Measurements from ENCODE around the gene PCDHGA11.
"Not testable (repeated sequence)": the region's sequence is repeated elsewhere in the genome, so short reads cannot be mapped to it uniquely, and the experiment has no call there.

Gene PCDHGA11

DNA sequence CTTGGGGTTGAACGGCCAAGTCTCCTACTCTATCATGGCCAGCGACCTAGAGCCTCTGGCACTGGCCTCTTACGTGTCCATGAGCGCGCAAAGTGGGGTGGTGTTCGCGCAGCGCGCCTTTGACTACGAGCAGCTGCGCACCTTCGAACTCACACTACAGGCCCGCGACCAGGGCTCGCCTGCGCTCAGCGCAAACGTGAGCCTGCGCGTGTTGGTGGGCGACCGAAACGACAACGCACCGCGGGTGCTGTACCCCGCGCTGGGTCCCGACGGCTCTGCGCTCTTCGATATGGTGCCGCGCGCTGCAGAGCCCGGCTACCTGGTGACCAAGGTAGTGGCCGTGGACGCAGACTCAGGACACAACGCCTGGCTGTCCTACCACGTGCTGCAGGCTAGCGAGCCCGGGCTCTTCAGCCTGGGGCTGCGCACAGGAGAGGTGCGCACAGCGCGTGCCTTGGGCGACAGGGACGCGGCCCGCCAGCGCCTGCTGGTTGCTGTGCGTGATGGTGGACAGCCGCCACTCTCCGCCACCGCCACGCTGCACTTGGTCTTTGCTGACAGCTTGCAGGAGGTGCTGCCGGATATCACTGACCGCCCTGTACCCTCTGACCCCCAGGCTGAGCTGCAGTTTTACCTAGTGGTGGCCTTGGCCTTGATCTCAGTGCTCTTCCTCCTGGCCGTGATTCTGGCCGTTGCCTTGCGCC lies 21.1 kb upstream of the PCDHGA11 start:
- DNase-seq = no peak

DNA sequence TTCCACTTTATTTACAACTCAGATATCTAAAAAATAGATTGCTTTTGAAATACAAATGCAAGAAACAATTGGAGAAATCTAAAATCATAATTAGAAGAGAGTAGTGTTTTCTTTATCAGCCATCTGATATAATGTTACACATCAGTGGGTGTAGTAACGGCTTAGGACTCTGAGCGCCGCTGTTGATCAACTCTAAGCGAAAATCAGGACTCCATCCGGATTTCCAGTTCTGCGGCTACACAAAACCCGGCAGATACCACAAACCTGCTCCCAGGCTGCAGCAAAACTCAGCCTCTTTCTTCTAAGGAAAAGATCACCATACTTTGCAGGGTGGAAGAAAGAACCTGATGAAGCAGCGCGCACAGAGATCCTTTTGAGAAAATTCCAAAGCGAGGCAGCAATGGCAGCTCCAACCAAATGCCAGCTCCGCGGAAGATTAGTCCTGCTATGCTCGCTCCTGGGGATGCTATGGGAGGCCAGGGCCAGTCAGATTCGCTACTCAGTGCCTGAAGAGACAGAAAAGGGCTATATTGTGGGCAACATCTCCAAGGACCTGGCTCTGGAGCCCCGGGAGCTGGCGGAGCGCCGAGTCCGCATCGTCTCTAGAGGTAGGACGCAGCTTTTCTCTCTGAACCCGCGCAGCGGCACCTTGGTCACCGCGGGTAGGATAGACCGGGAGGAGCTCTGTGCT lies 18.2 kb upstream of the PCDHGA11 start, which contains the start of gene PCDHGA9:
Gene PCDHGA9 (plus strand): TSS at position 226 of the 691 bp plus-strand sequence. CDS start 175 bp downstream, at position 401.
- no peak for DNase-seq

DNA sequence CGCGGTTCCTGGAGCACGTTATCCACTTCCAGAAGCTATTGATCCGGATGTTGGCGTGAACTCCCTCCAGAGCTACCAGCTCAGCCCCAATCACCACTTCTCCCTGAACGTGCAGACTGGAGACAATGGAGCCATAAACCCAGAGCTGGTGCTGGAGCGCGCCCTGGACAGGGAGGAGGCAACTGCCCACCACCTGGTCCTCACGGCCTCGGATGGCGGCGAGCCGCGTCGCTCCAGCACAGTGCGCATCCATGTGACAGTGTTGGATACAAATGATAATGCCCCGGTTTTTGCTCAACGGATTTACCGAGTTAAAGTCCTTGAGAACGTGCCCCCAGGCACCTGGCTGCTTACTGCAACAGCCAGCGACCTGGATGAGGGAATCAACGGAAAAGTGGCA lies 17.5 kb upstream of the PCDHGA11 start:
- DNase-seq = no peak

DNA sequence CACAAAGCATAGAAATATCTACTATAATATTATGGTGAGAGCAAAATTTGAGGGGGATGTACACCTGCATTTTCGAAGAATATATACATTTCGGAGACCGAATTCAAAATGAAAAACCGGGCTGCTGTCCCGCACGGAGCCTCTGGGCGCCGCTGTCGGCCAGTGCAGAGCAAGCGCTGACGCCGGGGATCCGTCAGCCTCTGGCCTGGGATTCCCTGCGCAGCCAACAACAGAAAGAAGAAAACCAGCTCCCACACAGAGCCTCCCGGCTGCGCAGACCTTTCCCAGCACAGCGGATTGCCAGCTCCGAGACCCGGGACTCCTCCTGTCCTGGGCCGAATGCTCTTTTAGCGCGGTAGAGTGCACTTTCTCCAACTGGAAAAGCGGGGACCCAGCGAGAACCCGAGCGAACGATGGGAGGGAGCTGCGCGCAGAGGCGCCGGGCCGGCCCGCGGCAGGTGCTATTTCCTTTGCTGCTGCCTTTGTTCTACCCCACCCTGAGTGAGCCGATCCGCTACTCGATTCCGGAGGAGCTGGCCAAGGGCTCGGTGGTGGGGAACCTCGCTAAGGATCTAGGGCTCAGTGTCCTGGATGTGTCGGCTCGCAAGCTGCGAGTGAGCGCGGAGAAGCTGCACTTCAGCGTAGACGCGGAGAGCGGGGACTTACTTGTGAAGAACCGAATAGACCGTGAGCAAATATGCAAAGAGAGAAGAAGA lies 12.9 kb upstream of the PCDHGA11 start, which contains the start of gene PCDHGB6:
Gene PCDHGB6 (plus strand): TSS at position 232 of the 716 bp plus-strand sequence. CDS start 182 bp downstream, at position 414.
- not testable (repeated sequence) for DNase-seq

DNA sequence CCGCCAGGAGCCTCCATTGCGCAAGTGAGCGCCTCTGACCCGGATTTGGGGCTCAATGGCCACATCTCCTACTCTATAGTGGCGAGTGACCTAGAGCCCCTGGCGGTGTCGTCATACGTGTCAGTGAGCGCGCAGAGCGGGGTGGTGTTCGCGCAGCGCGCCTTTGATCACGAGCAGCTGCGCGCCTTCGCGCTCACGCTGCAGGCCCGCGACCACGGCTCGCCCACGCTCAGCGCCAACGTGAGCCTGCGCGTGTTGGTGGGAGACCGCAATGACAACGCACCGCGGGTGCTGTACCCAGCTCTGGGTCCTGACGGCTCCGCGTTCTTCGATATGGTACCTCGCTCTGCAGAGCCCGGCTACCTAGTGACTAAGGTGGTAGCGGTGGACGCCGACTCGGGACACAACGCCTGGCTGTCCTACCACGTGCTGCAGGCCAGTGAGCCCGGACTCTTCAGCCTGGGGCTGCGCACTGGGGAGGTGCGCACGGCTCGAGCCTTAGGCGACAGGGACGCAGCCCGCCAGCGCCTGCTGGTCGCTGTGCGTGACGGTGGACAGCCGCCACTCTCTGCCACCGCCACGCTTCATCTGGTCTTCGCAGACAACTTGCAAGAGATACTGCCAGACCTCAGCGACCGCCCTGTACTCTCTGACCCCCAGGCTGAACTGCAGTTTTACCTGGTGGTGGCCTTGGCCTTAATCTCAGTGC lies 11.1 kb upstream of the PCDHGA11 start:
- DNase-seq = no peak

DNA sequence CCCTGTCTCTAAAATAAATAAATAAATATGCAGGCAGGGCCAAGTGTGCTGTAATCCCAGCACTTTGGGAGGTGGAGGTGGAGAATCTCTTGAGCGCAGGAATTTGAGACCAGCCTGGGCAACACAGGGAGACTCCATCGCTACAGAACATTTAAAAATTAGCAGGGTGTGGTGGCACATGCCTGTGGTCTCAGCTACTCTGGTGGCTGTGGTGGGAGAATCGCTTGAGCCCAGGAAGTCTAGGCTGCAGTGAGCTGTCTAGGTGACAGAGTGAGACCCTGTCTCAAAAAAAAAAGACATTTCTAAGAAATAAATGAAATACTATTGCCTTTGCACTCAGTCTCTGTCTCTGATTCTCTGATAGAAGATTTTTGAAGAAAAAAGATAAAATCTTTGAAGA lies 9.3 kb upstream of the PCDHGA11 start:
- DNase-seq = no peak

DNA sequence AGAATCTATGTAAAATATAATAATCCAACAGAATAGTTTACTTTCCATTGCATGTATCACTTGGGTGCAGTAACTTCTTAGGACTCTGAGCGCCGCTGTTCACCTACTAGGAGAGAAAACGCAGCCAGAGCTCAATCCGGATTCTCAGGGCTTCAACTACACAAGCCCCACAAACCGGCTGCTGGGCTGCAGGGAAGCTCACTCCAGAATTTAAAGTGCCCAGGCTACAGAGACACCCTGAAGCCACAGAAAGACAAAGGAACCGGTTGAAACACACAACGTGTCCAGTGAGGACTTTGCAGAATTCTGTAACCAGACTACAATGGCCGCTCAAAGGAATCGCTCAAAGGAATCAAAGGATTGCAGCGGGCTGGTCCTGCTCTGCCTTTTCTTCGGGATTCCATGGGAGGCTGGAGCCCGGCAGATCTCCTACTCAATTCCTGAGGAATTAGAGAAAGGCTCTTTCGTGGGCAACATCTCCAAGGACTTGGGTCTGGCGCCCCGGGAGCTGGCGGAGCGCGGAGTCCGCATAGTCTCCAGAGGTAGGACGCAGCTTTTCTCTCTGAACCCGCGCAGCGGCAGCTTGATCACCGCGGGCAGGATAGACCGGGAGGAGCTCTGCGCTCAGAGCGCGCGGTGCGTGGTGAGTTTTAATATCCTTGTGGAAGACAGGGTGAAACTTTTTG lies 7.9 kb upstream of the PCDHGA11 start, which contains the start of gene PCDHGA10:
Gene PCDHGA10 (plus strand): TSS at position 134 of the 686 bp plus-strand sequence. CDS start 189 bp downstream, at position 323.
- no peak for DNase-seq

DNA sequence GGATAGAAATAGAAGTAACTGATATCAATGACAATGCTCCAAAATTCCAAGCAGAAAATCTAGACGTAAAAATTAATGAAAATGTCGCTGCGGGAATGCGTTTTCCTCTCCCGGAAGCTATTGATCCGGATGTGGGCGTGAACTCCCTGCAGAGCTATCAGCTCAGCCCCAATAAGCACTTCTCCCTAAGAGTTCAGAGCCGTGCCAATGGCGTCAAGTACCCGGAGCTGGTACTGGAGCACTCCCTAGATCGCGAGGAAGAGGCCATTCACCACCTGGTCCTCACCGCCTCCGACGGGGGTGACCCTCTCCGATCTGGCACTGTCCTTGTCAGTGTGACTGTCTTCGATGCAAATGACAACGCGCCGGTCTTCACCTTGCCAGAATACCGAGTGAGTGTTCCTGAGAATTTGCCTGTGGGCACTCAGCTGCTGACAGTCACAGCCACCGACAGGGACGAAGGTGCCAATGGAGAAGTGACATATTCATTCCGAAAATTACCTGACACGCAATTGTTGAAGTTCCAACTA lies 7.2 kb upstream of the PCDHGA11 start:
- no peak for DNase-seq

DNA sequence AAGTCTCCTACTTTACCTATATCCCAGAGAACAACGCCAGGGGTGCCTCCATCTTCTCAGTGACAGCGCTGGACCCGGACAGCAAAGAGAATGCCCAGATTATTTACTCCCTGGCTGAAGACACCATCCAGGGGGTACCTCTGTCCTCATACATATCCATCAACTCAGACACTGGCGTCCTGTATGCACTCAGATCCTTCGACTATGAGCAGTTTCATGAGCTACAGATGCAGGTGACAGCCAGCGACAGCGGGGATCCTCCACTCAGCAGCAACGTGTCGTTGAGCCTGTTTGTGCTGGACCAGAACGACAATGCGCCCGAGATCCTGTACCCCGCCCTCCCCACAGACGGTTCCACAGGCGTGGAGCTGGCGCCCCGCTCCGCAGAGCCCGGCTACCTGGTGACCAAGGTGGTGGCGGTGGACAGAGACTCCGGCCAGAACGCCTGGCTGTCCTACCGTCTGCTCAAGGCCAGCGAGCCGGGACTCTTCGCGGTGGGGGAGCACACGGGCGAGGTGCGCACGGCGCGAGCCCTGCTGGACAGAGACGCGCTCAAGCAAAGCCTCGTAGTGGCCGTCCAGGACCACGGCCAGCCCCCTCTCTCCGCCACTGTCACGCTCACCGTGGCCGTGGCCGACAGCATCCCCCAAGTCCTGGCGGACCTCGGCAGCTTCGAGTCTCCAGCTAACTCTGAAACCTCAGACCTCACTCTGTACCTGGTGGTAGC lies 6.1 kb upstream of the PCDHGA11 start:
- DNase-seq = not testable (repeated sequence)

DNA sequence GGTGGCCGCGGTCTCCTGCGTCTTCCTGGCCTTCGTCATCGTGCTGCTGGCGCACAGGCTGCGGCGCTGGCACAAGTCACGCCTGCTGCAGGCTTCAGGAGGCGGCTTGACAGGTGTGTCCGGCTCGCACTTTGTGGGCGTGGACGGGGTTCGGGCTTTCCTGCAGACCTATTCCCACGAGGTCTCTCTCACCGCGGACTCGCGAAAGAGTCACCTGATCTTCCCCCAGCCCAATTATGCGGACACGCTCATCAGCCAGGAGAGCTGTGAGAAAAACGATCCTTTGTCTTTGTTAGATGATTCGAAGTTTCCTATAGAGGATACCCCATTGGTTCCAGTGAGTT lies 5.6 kb upstream of the PCDHGA11 start:
- DNase-seq = not testable (repeated sequence)

DNA sequence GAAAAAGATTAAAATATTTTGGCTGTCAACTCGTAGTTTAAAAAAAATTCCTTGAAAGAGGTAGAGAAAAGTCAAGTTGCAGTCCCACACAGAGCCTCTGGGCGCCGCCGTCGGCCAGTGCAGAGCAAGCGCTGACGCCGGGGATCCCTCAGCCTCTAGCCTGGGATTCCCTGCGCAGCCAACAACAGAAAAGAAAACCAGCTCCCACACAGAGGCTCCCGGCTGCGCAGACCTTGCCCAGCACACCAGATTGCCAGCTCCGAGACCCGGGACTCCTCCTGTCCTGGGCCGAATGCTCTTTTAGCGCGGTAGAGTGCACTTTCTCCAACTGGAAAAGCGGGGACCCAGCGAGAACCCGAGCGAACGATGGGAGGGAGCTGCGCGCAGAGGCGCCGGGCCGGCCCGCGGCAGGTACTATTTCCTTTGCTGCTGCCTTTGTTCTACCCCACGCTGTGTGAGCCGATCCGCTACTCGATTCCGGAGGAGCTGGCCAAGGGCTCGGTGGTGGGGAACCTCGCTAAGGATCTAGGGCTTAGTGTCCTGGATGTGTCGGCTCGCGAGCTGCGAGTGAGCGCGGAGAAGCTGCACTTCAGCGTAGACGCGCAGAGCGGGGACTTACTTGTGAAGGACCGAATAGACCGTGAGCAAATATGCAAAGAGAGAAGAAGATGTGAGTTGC lies 3.2 kb upstream of the PCDHGA11 start, which contains the start of gene PCDHGB7:
Gene PCDHGB7 (plus strand): TSS at position 184 of the 679 bp plus-strand sequence. CDS start 183 bp downstream, at position 367.
- DNase-seq = not testable (repeated sequence)

DNA sequence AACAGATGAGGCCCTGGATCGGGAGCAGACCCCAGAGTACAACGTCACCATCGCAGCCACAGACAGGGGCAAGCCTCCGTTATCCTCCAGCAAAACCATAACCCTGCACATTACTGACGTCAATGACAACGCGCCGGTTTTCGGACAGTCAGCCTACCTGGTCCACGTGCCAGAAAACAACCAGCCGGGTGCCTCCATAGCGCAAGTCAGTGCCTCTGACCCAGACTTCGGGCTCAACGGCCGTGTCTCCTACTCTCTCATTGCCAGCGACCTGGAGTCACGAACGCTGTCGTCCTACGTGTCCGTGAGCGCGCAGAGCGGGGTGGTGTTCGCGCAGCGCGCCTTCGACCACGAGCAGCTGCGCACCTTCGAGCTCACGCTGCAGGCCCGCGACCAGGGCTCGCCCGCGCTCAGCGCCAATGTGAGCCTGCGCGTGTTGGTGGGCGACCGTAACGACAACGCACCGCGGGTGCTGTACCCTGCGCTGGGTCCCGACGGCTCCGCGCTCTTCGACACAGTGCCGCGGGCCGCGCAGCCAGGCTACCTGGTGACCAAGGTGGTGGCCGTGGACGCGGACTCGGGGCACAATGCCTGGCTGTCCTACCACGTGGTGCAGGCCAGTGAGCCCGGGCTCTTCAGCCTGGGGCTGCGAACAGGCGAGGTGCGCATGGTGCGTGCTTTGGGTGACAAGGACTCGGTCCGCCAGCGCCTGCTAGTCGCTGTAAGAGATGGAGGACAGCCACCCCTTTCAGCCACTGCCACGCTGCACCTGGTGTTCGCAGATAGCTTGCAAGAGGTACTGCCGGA lies 1.6 kb upstream of the PCDHGA11 start:
- no peak for DNase-seq

DNA sequence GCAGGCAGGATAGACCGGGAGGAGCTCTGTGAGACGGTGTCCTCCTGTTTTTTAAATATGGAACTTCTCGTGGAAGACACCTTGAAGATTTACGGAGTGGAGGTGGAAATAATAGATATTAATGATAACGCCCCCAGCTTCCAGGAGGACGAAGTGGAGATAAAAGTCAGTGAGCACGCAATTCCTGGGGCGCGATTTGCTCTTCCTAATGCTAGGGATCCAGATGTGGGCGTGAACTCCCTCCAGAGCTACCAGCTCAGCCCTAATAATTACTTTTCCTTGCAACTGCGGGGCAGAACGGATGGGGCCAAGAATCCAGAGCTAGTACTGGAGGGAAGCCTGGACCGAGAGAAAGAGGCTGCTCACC lies 621 bp downstream of the PCDHGA11 start:
- DNase-seq = no peak

DNA sequence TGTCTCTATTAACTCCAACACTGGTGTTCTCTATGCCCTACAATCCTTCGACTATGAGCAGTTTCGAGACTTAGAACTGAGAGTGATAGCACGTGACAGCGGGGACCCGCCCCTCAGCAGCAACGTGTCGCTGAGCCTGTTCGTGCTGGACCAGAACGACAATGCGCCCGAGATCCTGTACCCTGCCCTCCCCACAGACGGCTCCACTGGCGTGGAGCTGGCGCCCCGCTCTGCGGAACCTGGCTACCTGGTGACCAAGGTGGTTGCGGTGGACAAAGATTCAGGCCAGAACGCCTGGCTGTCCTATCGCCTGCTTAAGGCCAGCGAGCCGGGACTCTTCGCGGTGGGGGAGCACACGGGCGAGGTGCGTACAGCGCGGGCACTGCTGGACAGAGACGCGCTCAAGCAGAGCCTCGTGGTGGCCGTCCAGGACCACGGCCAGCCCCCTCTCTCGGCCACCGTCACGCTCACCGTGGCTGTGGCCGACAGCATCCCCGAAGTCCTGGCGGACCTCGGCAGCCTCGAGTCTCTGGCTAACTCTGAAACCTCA lies 2.0 kb downstream of the PCDHGA11 start:
- no peak for DNase-seq

DNA sequence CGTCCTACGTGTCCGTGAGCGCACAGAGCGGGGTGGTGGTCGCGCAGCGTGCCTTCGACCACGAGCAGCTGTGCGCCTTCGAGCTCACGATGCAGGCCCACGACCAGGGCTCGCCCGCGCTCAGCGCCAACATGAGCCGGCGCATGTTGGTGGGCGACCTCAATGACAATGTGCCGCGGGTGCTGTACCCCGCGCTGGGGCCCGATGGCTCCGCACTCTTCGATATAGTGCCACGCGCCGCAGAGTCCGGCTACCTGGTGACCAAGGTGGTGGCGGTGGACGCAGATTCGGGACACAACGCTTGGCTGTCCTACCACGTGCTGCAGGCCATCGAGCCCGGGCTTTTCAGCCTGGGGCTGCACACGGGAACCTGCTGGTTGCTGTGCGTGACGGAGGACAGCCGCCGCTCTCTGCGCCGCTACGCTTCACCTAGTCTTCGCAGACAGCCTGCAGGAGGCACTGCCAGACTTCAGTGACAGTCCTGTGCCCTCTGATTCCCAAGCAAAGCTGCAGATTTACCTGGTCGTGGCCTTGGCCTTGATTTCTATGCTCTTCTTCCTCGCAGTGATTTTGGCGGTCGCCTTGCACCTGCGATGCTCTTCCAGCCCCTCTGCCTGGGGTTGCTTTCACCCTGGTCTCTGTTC lies 7.1 kb downstream of the PCDHGA11 start:
- no peak for DNase-seq

DNA sequence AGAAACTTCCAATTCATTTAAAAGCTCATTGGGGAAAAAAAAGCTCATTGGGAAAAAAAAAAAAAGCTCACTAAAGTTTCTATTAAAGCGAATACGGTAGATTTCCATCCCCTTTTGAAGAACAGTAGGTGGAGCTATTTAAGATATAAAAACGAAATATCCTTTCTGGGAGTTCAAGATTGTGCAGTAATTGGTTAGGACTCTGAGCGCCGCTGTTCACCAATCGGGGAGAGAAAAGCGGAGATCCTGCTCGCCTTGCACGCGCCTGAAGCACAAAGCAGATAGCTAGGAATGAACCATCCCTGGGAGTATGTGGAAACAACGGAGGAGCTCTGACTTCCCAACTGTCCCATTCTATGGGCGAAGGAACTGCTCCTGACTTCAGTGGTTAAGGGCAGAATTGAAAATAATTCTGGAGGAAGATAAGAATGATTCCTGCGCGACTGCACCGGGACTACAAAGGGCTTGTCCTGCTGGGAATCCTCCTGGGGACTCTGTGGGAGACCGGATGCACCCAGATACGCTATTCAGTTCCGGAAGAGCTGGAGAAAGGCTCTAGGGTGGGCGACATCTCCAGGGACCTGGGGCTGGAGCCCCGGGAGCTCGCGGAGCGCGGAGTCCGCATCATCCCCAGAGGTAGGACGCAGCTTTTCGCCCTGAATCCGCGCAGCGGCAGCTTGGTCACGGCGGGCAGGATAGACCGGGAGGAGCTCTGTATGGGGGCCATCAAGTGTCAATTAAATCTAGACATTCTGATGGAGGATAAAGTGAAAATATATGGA lies 9.7 kb downstream of the PCDHGA11 start, which contains the start of gene PCDHGA12:
Gene PCDHGA12 (plus strand): TSS at position 176 of the 782 bp plus-strand sequence. CDS start 253 bp downstream, at position 429.
- no peak for DNase-seq

DNA sequence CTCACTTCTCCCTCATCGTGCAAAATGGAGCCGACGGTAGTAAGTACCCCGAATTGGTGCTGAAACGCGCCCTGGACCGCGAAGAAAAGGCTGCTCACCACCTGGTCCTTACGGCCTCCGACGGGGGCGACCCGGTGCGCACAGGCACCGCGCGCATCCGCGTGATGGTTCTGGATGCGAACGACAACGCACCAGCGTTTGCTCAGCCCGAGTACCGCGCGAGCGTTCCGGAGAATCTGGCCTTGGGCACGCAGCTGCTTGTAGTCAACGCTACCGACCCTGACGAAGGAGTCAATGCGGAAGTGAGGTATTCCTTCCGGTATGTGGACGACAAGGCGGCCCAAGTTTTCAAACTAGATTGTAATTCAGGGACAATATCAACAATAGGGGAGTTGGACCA lies 10.4 kb downstream of the PCDHGA11 start:
- DNase-seq = no peak

DNA sequence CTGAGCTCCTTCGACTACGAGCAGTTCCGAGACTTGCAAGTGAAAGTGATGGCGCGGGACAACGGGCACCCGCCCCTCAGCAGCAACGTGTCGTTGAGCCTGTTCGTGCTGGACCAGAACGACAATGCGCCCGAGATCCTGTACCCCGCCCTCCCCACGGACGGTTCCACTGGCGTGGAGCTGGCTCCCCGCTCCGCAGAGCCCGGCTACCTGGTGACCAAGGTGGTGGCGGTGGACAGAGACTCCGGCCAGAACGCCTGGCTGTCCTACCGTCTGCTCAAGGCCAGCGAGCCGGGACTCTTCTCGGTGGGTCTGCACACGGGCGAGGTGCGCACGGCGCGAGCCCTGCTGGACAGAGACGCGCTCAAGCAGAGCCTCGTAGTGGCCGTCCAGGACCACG lies 11.5 kb downstream of the PCDHGA11 start:
- DNase-seq = not testable (repeated sequence)

Data from NCI-H1048 (cell line).